Measurements from ENCODE around the gene MBD6.
A peak's percentile ranks its signal among the peaks of the same experiment; 100 is the strongest.

The MBD6 gene

GRCh38 chr12:57474430-57474829 is 48.2 kb upstream of the MBD6 start:
- Histone ChIP-seq H3K4me3 (ENCODE audit: low read length in 2 of 2) (no peak overlapping the region), H3K4me2 (ENCODE audit: insufficient read depth, low read length, poor library complexity, severe bottlenecking) (no peak overlapping the region), H4K91ac (ENCODE audit: low read depth, low read length, poor library complexity) (no peak overlapping the region), H4K8ac (ENCODE audit: low read depth, low read length) (no peak overlapping the region), H3K27ac (replicated peaks; ENCODE audit: low read length) (no peak overlapping the region), H3K14ac (ENCODE audit: low read length) (no peak overlapping the region), H2BK5ac (ENCODE audit: low read length) (no peak overlapping the region), H3K18ac (ENCODE audit: low read length) (no peak overlapping the region), H2BK15ac (ENCODE audit: low read length) (no peak overlapping the region), H2AK5ac (ENCODE audit: low read depth, low read length) (no peak overlapping the region), H2BK120ac (ENCODE audit: low read depth, low read length) (no peak overlapping the region), H3K4me1 (ENCODE audit: control insufficient read depth in 2 of 2, insufficient read depth in 1 of 2, low read depth in 1 of 2, low read length in 2 of 2) (peaks cover 5 to 21% of the 10 kb centered on the region in 2 donors), H3K9ac (ENCODE audit: low read depth, low read length, poor library complexity) (no peak overlapping the region), H2BK12ac (ENCODE audit: low read length) (no peak overlapping the region), H3K27me3 (ENCODE audit: control insufficient read depth in 3 of 3, insufficient read depth in 3 of 3, low read depth in 1 of 3, low read length in 3 of 3) (peaks cover 22 to 69% (median 66%) of the 10 kb centered on the region in 3 experiments), H3K79me1 (ENCODE audit: low read depth, low read length) (no peaks in the 10 kb centered on the region), H3K4ac (ENCODE audit: low read length) (no peak overlapping the region), H3K9me3 (replicated peaks in 1 of 2; ENCODE audit: control insufficient read depth in 2 of 2, insufficient read depth in 1 of 2, low read depth in 1 of 2, low read length in 2 of 2) (peaks cover 4% of the 10 kb centered on the region in 2 donors), H3K23ac (ENCODE audit: low read depth, low read length, poor library complexity) (no peak overlapping the region), H3K36me3 (replicated peaks in 1 of 2; ENCODE audit: control insufficient read depth in 2 of 2, insufficient read depth in 2 of 2, low read length in 2 of 2) (no peaks in the 10 kb centered on the region), H2AFZ (ENCODE audit: low read length) (no peak overlapping the region)
- DNase-seq (ENCODE audit: low spot score): no peak
- WGBS, 2 donors (ENCODE audit: extremely low coverage in 2 of 2, insufficient read length in 2 of 2, insufficient replicate concordance in 1 of 2): no CpG with 5 or more reads among the region's 8 CpGs

GRCh38 chr12:57474862-57475261 is 47.8 kb upstream of the MBD6 start:
- no CpG with 5 or more reads among the region's 7 CpGs for WGBS, 2 donors (ENCODE audit: extremely low coverage in 2 of 2, insufficient read length in 2 of 2, insufficient replicate concordance in 1 of 2)
- H3K9me3 ChIP-seq (replicated peaks in 1 of 2; ENCODE audit: control insufficient read depth in 2 of 2, insufficient read depth in 1 of 2, low read depth in 1 of 2, low read length in 2 of 2): peaks cover 4% of the 10 kb centered on the region in 2 donors
- no peak overlapping the region for H3K4ac ChIP-seq (ENCODE audit: low read length)
- peak overlapping the region; percentile 81 for H3K4me2 ChIP-seq (ENCODE audit: insufficient read depth, low read length, poor library complexity, severe bottlenecking)
- H3K27me3 ChIP-seq (ENCODE audit: control insufficient read depth in 3 of 3, insufficient read depth in 3 of 3, low read depth in 1 of 3, low read length in 3 of 3): peaks cover 22 to 70% (median 69%) of the 10 kb centered on the region in 3 experiments
- H4K91ac ChIP-seq (ENCODE audit: low read depth, low read length, poor library complexity): no peak overlapping the region
- H4K8ac ChIP-seq (ENCODE audit: low read depth, low read length): no peak overlapping the region
- no peak overlapping the region for H3K23ac ChIP-seq (ENCODE audit: low read depth, low read length, poor library complexity)
- peak overlapping the region; percentile 98 for H2AFZ ChIP-seq (ENCODE audit: low read length)
- no peak overlapping the region for H3K14ac ChIP-seq (ENCODE audit: low read length)
- no peak overlapping the region for H2BK15ac ChIP-seq (ENCODE audit: low read length)
- peaks cover 5 to 21% of the 10 kb centered on the region in 2 donors for H3K4me1 ChIP-seq (ENCODE audit: control insufficient read depth in 2 of 2, insufficient read depth in 1 of 2, low read depth in 1 of 2, low read length in 2 of 2)
- H3K27ac ChIP-seq (replicated peaks; ENCODE audit: low read length): no peak overlapping the region
- H2BK12ac ChIP-seq (ENCODE audit: low read length): no peak overlapping the region
- no peak for DNase-seq (ENCODE audit: low spot score)
- H3K79me1 ChIP-seq (ENCODE audit: low read depth, low read length): no peaks in the 10 kb centered on the region
- no peak overlapping the region for H3K18ac ChIP-seq (ENCODE audit: low read length)
- no peak overlapping the region for H2AK5ac ChIP-seq (ENCODE audit: low read depth, low read length)
- no peaks in the 10 kb centered on the region for H3K36me3 ChIP-seq (replicated peaks in 1 of 2; ENCODE audit: control insufficient read depth in 2 of 2, insufficient read depth in 2 of 2, low read length in 2 of 2)
- no peak overlapping the region for H3K9ac ChIP-seq (ENCODE audit: low read depth, low read length, poor library complexity)
- H2BK120ac ChIP-seq (ENCODE audit: low read depth, low read length): no peak overlapping the region
- no peak overlapping the region for H2BK5ac ChIP-seq (ENCODE audit: low read length)
- no peak overlapping the region for H3K4me3 ChIP-seq (ENCODE audit: low read length in 2 of 2)

GRCh38 chr12:57475271-57476161 is 47.1 kb upstream of the MBD6 start:
- H3K14ac ChIP-seq (ENCODE audit: low read length): peak overlapping the region; percentile 73

More at GRCh38 chr12:57475271-57476161, 47.1 kb upstream of the MBD6 start:
- no peaks in the 10 kb centered on the region for H3K79me1 ChIP-seq (ENCODE audit: low read depth, low read length)
- DNase-seq (ENCODE audit: low spot score): no peak
- H3K4me1 ChIP-seq (ENCODE audit: control insufficient read depth in 2 of 2, insufficient read depth in 1 of 2, low read depth in 1 of 2, low read length in 2 of 2): peaks cover 5 to 21% of the 10 kb centered on the region in 2 donors
- peaks cover 3 to 4% of the 10 kb centered on the region in 2 donors for H3K9me3 ChIP-seq (replicated peaks in 1 of 2; ENCODE audit: control insufficient read depth in 2 of 2, insufficient read depth in 1 of 2, low read depth in 1 of 2, low read length in 2 of 2)
- peak overlapping the region; percentile 34 to 47 for H3K4me3 ChIP-seq (ENCODE audit: low read length in 2 of 2)
- H3K4ac ChIP-seq (ENCODE audit: low read length): no peak overlapping the region
- H2AFZ ChIP-seq (ENCODE audit: low read length): peak overlapping the region; percentile 98
- no CpG with 5 or more reads among the region's 84 CpGs for WGBS, 2 donors (ENCODE audit: extremely low coverage in 2 of 2, insufficient read length in 2 of 2, insufficient replicate concordance in 1 of 2)
- peak overlapping the region; percentile 90 for H3K23ac ChIP-seq (ENCODE audit: low read depth, low read length, poor library complexity)
- peak overlapping the region; percentile 61 for H2BK15ac ChIP-seq (ENCODE audit: low read length)
- H2AK5ac ChIP-seq (ENCODE audit: low read depth, low read length): peak overlapping the region; percentile 80
- H2BK5ac ChIP-seq (ENCODE audit: low read length): no peak overlapping the region
- H3K27ac ChIP-seq (replicated peaks; ENCODE audit: low read length): no peak overlapping the region
- no peak overlapping the region for H4K91ac ChIP-seq (ENCODE audit: low read depth, low read length, poor library complexity)
- H3K9ac ChIP-seq (ENCODE audit: low read depth, low read length, poor library complexity): peak overlapping the region; percentile 54
- H3K18ac ChIP-seq (ENCODE audit: low read length): peak overlapping the region; percentile 73
- no peak overlapping the region for H4K8ac ChIP-seq (ENCODE audit: low read depth, low read length)
- no peaks in the 10 kb centered on the region for H3K36me3 ChIP-seq (replicated peaks in 1 of 2; ENCODE audit: control insufficient read depth in 2 of 2, insufficient read depth in 2 of 2, low read length in 2 of 2)
- peak overlapping the region; percentile 85 for H2BK12ac ChIP-seq (ENCODE audit: low read length)
- H2BK120ac ChIP-seq (ENCODE audit: low read depth, low read length): no peak overlapping the region
- H3K27me3 ChIP-seq (ENCODE audit: control insufficient read depth in 3 of 3, insufficient read depth in 3 of 3, low read depth in 1 of 3, low read length in 3 of 3): peaks cover 22 to 71% (median 67%) of the 10 kb centered on the region in 3 experiments
- peak overlapping the region; percentile 81 for H3K4me2 ChIP-seq (ENCODE audit: insufficient read depth, low read length, poor library complexity, severe bottlenecking)

Measured in neuronal stem cell (in vitro differentiated cells).